Esophagus muscularis mucosa (tissue), 3 donors: ENCODE data around the gene MYO16.

ENCODE experiments used
- POLR2A ChIP-seq: fragments of 450-650 bp; IDR thresholded peaks from one replicate; pipeline ENCODE4 v1.6.1; 2017; ENCODE audit warnings: antibody characterized with exemption, moderate library complexity, mild to moderate bottlenecking, low read depth
- TF ChIP-seq, protein P1 (sequence below), 3 experiments: fragments of 200-600 bp in 2 of 3; fragments of 450-650 bp in 1 of 3; sonication (generic) in 2 of 3; IDR thresholded peaks; one replicate each; pipeline ENCODE4 v1.5.1; 2017 to 2019; ENCODE audit warnings: antibody characterized with exemption in 3 of 3, mild to moderate bottlenecking in 2 of 3, moderate library complexity in 1 of 3

DNA sequence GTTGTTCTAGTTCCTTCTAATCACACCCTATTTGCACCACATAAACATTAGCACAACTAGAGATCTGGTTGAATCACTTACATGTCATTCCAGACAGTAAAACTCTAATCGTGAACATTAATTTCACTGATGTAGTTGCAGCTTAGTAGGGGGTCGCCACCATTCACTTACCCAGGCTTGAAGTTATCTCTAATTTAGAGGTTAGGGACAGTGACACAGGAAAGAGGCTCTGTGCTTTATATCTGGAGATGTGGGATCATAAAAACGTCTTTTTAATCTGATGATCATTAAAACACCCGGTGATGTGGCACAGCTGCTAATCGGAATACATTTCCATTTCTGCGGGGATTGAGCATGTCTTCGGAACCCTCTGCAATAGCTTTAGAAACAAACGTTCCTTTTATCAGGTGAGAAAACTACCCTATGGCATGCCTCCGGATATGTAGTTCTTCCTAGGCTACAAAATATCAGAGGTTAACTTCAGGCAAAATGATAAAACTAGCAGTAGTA, 523.0 kb downstream of the MYO16 start:
- TF ChIP-seq, protein P1, sequence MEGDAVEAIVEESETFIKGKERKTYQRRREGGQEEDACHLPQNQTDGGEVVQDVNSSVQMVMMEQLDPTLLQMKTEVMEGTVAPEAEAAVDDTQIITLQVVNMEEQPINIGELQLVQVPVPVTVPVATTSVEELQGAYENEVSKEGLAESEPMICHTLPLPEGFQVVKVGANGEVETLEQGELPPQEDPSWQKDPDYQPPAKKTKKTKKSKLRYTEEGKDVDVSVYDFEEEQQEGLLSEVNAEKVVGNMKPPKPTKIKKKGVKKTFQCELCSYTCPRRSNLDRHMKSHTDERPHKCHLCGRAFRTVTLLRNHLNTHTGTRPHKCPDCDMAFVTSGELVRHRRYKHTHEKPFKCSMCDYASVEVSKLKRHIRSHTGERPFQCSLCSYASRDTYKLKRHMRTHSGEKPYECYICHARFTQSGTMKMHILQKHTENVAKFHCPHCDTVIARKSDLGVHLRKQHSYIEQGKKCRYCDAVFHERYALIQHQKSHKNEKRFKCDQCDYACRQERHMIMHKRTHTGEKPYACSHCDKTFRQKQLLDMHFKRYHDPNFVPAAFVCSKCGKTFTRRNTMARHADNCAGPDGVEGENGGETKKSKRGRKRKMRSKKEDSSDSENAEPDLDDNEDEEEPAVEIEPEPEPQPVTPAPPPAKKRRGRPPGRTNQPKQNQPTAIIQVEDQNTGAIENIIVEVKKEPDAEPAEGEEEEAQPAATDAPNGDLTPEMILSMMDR (IDR thresholded peaks at IDR 0.05) = no peak
- TF ChIP-seq POLR2A = no peak
